GM12878 (cell line): Measurements from ENCODE around the gene SFXN4. TPM values are rescaled to one million over a fixed set of nuclear protein-coding genes. Genes with fewer than 3 reads are reported as not detected.
A peak's percentile ranks its signal among the peaks of the same experiment; 100 is the strongest.

Experiments
- ATAC-seq: fragments of 200-7000 bp; cut with Tn5 transposase; 3 replicates; pipeline ENCODE4 v1.9.1; 2020; ENCODE audit warnings: mild to moderate bottlenecking, moderate library complexity
- BruUV-seq: library from RNA; stranded (reverse); fragments of 400-500 nt; replicated peaks from 2 replicates; lab custom pipeline; 2021; lab: Mats Ljungman, UMichigan
- CTCF ChIA-PET: fragments of 300-600 bp; sonication (Branson Sonifier 250); formaldehyde crosslinking; extraction: SDS; loops from one replicate; lab custom pipeline; 2021; ENCODE audit warnings: inconsistent platforms; lab: Yijun Ruan, JAX
- POLR2A ChIA-PET: fragments of 350-600 bp; formaldehyde crosslinking; extraction: SDS; loops from one replicate; lab custom pipeline; 2021; ENCODE audit warnings: inconsistent platforms; lab: Charles Lee
- RAD21 ChIA-PET: fragments of 300-600 bp; sonication (Branson Sonifier 250); formaldehyde crosslinking; loops from one replicate; lab custom pipeline; 2023; ENCODE audit warnings: antibody characterized with exemption; ENCODE audit not compliant: unreplicated experiment; lab: Charles Lee
- SMC1A ChIA-PET: fragments of 300-600 bp; sonication (Branson Sonifier 250); formaldehyde crosslinking; loops from one replicate; lab custom pipeline; 2023; ENCODE audit not compliant: unreplicated experiment, uncharacterized antibody; lab: Charles Lee
- DNase-seq: peaks from one replicate; pipeline ENCODE4 v3.0.0-alpha.2; 2011; ENCODE audit warnings: low read depth, low spot score
- FAIRE-seq: peaks from 3 replicates; lab custom pipeline; 2011; peaks lifted over from hg19 to GRCh38; lab: Jason Lieb, UNC
- H2AFZ ChIP-seq: 2 replicates; pipeline ENCODE4 v1.6.0; 2011; ENCODE audit warnings: low read depth, low read length, control low read depth; ENCODE audit not compliant: control insufficient read depth
- H3K27ac ChIP-seq: 2 replicates; pipeline ENCODE4 v1.5.1; 2011; ENCODE audit warnings: control low read depth; ENCODE audit not compliant: control insufficient read depth, insufficient read depth
- H3K27me3 ChIP-seq, 2 experiments: replicated peaks in 1 of 2; 2 replicates each; pipeline versions ENCODE4 v1.6.0 to v1.6.1; 2011; ENCODE audit warnings: low read length in 1 of 2; ENCODE audit not compliant: control insufficient read depth in 2 of 2, insufficient read depth in 2 of 2
- H3K36me3 ChIP-seq, 2 experiments: 2 replicates each; pipeline ENCODE4 v1.5.1; 2011; ENCODE audit warnings: low read length in 1 of 2; ENCODE audit not compliant: control insufficient read depth in 2 of 2, insufficient read depth in 2 of 2
- H3K4me1 ChIP-seq: 2 replicates; pipeline ENCODE4 v1.6.1; 2011; ENCODE audit warnings: mild to moderate bottlenecking, low read length, moderate library complexity, mixed read lengths; ENCODE audit not compliant: control insufficient read depth, insufficient read depth
- H3K4me2 ChIP-seq: 2 replicates; pipeline ENCODE4 v1.6.0; 2011; ENCODE audit warnings: control low read depth; ENCODE audit not compliant: control insufficient read depth, insufficient read depth
- H3K4me3 ChIP-seq: fragments of 200-600 bp; sonication (generic); 2 replicates; pipeline ENCODE4 v1.5.1; 2016
- H3K79me2 ChIP-seq: 2 replicates; pipeline ENCODE4 v1.6.0; 2011; ENCODE audit warnings: low read length; ENCODE audit not compliant: control insufficient read depth, insufficient read depth
- H3K9ac ChIP-seq: 2 replicates; pipeline ENCODE4 v1.8.0; 2011; ENCODE audit warnings: low read length, control low read depth, mixed read lengths; ENCODE audit not compliant: control insufficient read depth, insufficient read depth
- H3K9me3 ChIP-seq: replicated peaks from 3 replicates; pipeline ENCODE4 v1.5.1; 2011; ENCODE audit warnings: mild to moderate bottlenecking, low read length; ENCODE audit not compliant: control insufficient read depth, insufficient read depth
- H4K20me1 ChIP-seq: 2 replicates; pipeline ENCODE4 v1.6.0; 2011; ENCODE audit not compliant: control insufficient read depth, insufficient read depth
- BCL11A ChIP-seq: IDR thresholded peaks from 2 replicates; pipeline ENCODE4 v1.6.1; 2011; ENCODE audit warnings: low read depth, low read length
- CREB1 ChIP-seq: IDR thresholded peaks from 2 replicates; pipeline ENCODE4 v1.6.1; 2012; ENCODE audit warnings: low read depth, mild to moderate bottlenecking, inconsistent platforms
- ETV6 ChIP-seq, 2 experiments: fragments of 450-650 bp in 1 of 2; IDR thresholded peaks in 1 of 2; conservative IDR thresholded peaks in 1 of 2; 2 replicates each; pipeline ENCODE4 v1.6.1; 2014; ENCODE audit warnings: antibody characterized with exemption in 1 of 2, borderline replicate concordance in 1 of 2, low read depth in 1 of 2, mild to moderate bottlenecking in 1 of 2, moderate library complexity in 1 of 2
- IKZF1 ChIP-seq: fragments of 450-650 bp; conservative IDR thresholded peaks from 2 replicates; pipeline ENCODE4 v1.6.1; 2017; ENCODE audit warnings: antibody characterized with exemption, mild to moderate bottlenecking
- IRF4 ChIP-seq: IDR thresholded peaks from 2 replicates; pipeline ENCODE4 v1.6.1; 2011; ENCODE audit warnings: low read depth, low read length
- NFYB ChIP-seq: IDR thresholded peaks from 2 replicates; pipeline ENCODE4 v1.6.1; 2011; ENCODE audit warnings: low read depth, mild to moderate bottlenecking, low read length, improper control_type of control experiment, moderate library complexity; ENCODE audit not compliant: insufficient read depth
- NKRF ChIP-seq: fragments of 450-650 bp; conservative IDR thresholded peaks from 2 replicates; pipeline ENCODE4 v1.6.1; 2017; ENCODE audit warnings: mild to moderate bottlenecking, moderate library complexity
- PKNOX1 ChIP-seq: fragments of 450-650 bp; IDR thresholded peaks from 2 replicates; pipeline ENCODE4 v1.6.1; 2016; ENCODE audit warnings: mild to moderate bottlenecking
- POLR2AphosphoS5 ChIP-seq: IDR thresholded peaks from 2 replicates; pipeline ENCODE4 v1.6.1; 2011; ENCODE audit warnings: mild to moderate bottlenecking, low read length, inconsistent platforms
- RB1 ChIP-seq: fragments of 450-650 bp; formaldehyde crosslinking; IDR thresholded peaks from 2 replicates; pipeline ENCODE4 v1.6.1; 2017; ENCODE audit warnings: mild to moderate bottlenecking, borderline replicate concordance
- RELA ChIP-seq: fragments of 450-650 bp; IDR thresholded peaks from 2 replicates; pipeline ENCODE4 v1.8.0; 2014; ENCODE audit warnings: borderline replicate concordance; ENCODE audit not compliant: partially characterized antibody
- RFX5 ChIP-seq: IDR thresholded peaks from 2 replicates; pipeline ENCODE4 v1.6.1; 2011; ENCODE audit warnings: low read depth, low read length, improper control_type of control experiment
- SREBF2 ChIP-seq: IDR thresholded peaks from 2 replicates; pipeline ENCODE4 v1.6.1; 2012; ENCODE audit warnings: mild to moderate bottlenecking, low read length
- ZBTB4 ChIP-seq: fragments of 450-650 bp; formaldehyde crosslinking; IDR thresholded peaks from 2 replicates; pipeline ENCODE4 v1.4.0; 2022; ENCODE audit warnings: mild to moderate bottlenecking, moderate library complexity
- ZNF592 ChIP-seq: fragments of 450-650 bp; IDR thresholded peaks from 2 replicates; pipeline ENCODE4 v1.6.1; 2017; ENCODE audit warnings: mild to moderate bottlenecking, moderate library complexity
- WGBS: methylation state at CpG from one replicate; pipeline ENCODE4 v1.1.6; 2016; ENCODE audit warnings: low lambda C conversion rate; ENCODE audit not compliant: insufficient replicate concordance, insufficient coverage; ENCODE audit errors: missing lambda C conversion rate; 5-methylcytosine and 5-hydroxymethylcytosine counted together
- in situ Hi-C: fragments of 300-500 bp; cut with MboI; formaldehyde crosslinking; loops from 9 replicates; pipeline ENCODE4 v1.14.3; 2018; ENCODE audit warnings: mixed read lengths
- intact Hi-C: fragments of 100-400 bp; cut with micrococcal nuclease; formaldehyde crosslinking; loops from one replicate; pipeline ENCODE4 v1.14.2; 2022; ENCODE audit not compliant: unreplicated experiment
- polyA plus RNA-seq, 11 experiments: library from polyadenylated mRNA; depleted of rRNA in 4 of 11; unstranded in 6 of 11; stranded (reverse) in 5 of 11; fragments of >200 nt; fragmentation: Nextera tagmentation in 4 of 11; fragmentation: Illumina TruSeq in 1 of 11; extraction: Ambion mirVana in 4 of 11; extraction: Trizol in 1 of 11; gene quantifications; 1 replicate in 1 of 11; 2 replicates in 10 of 11; pipeline versions ENCODE4 v1.2.1 to v1.2.3, GENCODE V29; 2011 to 2016; ENCODE audit warnings: inconsistent platforms in 2 of 11, missing spikeins in 2 of 11, low read depth in 1 of 11
- total RNA-seq, 4 experiments: library from RNA; depleted of rRNA in 3 of 4; stranded (reverse); fragments of >200 nt in 3 of 4; fragmentation: Illumina TruSeq in 1 of 4; extraction: Trizol in 1 of 4; gene quantifications; 2 replicates each; pipeline versions ENCODE4 v1.2.1 to v1.2.3, GENCODE V29; 2013 to 2021

The SFXN4 gene
- total and polyA plus RNA-seq, 10 of the 15 experiments (the other 5 are each of a cell fraction or from before 2014, with no cell fraction given): 40.7 to 111 (median 48.8) TPM

GRCh38 chr10:119166564-119166963 is 1.1 kb upstream of the SFXN4 start:
- WGBS: 71% methylated on average over 8 of the region's 8 CpGs
- peak overlapping the region; percentile 99 for H3K4me2 ChIP-seq
- no peaks in the 10 kb centered on the region for H3K9me3 ChIP-seq
- DNase-seq (no peak), ATAC-seq (no peak), FAIRE-seq (no peak)
- no peak overlapping the region; the same call in 1 of the 2 replicates for H3K9ac ChIP-seq
- peaks cover 5 to 22% of the 10 kb centered on the region in 2 experiments for H3K36me3 ChIP-seq
- intact Hi-C loops (no loop called here), in situ Hi-C loops (no loop called here)
- RAD21 ChIA-PET: no interaction called here
- peaks cover 18% of the 10 kb centered on the region for H3K79me2 ChIP-seq
- no TSS peak for BruUV-seq
- no peaks in the 10 kb centered on the region for H3K27me3 ChIP-seq
- no peak overlapping the region for H3K4me3 ChIP-seq
- H4K20me1 ChIP-seq: no peaks in the 10 kb centered on the region
- POLR2A ChIA-PET: no interaction called here
- CTCF ChIA-PET: interaction anchor here (2.1 kb wide), 1 partner anchor 32 kb away, joined by 8 read pairs; no protein-coding TSS in a partner anchor
- H3K27ac ChIP-seq: no peak overlapping the region; the same call in 1 of the 2 replicates
- peaks cover 11% of the 10 kb centered on the region for H3K4me1 ChIP-seq
- SMC1A ChIA-PET: no interaction called here
- no peak overlapping the region for H2AFZ ChIP-seq
- TF ChIP-seq CREB1 (no peak), IRF4 (no peak), POLR2AphosphoS5 (no peak), RB1 (no peak), ZBTB4 (CRISPR knock-in tag) (no peak), RFX5 (no peak), IKZF1 (no peak), RELA (no peak), NKRF (no peak), NFYB (no peak), BCL11A (no peak), ZNF592 (no peak), ETV6 (conservative IDR thresholded peaks at IDR 0.05 in 1 of 2, IDR thresholded peaks at IDR 0.05 in 1 of 2; ENCODE audit: borderline replicate concordance in 1 of 2, low read depth in 1 of 2) (no peak), PKNOX1 (no peak), SREBF2 (no peak)
